ENCODE measurements around the gene SMCR8.
"Not testable (repeated sequence)": the region's sequence is repeated elsewhere in the genome, so short reads cannot be mapped to it uniquely, and the experiment has no call there.

SMCR8 gene

DNA sequence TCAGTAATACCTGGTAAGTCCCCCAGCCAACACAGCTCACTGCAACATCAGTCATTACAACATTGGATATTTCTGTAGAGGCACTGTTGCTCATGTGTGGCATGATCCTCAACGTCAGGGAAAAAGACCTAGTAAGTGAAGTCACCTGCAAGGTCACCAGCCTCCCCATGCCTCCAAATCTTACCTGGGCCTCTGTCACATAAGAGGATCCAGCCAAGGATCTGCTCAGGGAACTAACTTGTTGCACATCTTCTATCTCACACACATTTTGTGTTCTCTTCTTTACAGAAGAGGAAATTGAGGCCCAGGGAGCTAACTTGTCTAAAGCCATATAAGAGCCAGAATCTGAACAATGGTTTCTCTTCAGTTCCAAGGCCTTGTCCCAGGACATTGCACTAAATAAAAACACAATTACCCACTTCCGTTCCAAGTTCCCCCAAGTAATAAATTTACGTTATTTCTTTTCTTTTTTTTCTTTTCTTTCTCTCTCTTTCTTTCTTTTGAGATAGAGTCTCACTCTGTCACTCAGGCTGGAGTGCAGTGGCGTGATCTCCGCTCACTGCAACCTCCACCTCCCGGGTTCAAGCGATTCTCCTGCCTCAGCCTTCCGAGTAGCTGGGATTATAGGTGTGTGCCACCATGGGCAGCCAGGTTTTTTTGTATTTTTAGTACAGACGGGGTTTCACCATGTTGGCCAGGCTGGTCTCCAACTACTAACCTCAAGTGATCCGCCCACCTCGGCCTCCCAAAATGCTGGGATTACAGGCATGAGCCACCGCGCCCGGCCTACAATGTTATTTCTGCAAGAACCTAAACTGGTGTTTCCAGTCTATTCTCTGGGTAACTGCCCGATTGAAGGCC lies 47.0 kb downstream of the SMCR8 start:
- H3K4me3 ChIP-seq (ENCODE audit: low read depth, low read length): peak overlapping the region; percentile 82

GRCh38 chr17:18362698-18363100 lies 47.6 kb downstream of the SMCR8 start:
- H3K4me3 ChIP-seq (ENCODE audit: low read depth, low read length): peak overlapping the region; percentile 82

DNA sequence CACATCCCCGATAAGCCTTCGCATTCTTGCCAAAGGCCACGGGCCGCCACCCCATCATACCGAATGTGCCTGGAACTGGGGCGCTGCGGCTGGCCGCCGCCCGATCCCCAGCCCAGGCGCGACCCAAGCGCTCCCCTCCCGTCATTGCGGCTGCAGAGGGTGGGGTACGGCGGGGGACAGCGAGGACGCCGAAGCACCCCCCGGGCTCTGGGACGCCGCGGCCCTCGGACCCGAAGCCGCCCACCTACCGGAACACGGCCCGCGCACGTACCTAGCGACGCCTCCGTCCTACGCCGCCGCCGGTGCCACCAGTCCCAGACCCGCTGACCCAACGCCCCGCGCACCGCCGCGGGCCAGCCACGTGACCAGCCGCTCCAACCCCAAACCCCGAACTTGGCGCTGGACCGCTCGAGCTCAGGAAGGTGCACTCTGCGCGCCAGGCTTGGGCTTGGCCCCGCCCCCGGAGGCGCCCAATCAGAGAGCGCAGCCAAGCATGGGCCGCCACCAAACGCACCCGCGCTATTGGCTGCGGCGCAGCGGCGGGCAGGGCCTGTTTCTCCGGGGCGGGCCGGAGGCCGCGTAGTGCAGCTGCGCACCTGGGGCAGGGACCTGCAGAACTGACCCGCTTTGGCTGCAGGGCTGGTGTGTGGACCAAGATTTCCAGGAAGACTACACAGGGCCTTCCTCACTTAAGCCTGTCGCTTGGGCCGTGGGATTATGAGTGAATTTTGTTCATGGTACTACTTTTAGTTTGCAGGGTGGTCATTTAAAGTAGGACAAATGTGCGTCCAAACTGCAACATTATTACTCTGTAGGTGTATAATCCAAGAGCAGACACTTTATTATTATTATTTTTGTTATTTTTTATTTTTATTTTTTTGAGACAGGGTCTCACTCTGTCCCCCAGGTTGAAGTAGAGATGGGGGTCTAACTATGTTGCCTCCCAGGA lies 48.3 kb downstream of the SMCR8 start, which contains the start of gene SHMT1:
Gene SHMT1, minus strand, starts transcription at position 450 of the 949 bp plus-strand sequence. CDS start 7,569 bp downstream, outside the sequence.
- peak within 1 kb of the TSS; percentile 82 for H3K4me3 ChIP-seq (ENCODE audit: low read depth, low read length)

DNA sequence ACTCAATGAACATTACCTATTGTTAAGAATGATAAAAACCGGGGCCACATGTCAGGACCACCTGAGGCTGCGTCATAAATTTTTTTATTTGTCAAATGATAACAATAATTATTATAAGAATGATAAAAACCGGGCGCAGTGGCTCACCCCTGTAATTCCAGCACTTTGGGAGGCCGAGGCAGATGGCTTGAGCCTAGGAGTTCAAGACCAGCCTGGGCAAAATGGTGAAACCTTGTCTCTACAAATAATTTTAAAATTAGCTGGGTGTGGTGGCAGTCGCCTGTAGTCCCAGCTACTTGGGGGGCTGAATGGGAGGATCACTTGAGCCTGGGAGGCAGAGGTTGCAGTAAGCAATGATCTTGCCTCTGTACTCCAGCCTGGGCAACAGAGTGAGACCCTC lies 49.1 kb downstream of the SMCR8 start:
- H3K4me3 ChIP-seq (ENCODE audit: low read depth, low read length): no peak overlapping the region

DNA sequence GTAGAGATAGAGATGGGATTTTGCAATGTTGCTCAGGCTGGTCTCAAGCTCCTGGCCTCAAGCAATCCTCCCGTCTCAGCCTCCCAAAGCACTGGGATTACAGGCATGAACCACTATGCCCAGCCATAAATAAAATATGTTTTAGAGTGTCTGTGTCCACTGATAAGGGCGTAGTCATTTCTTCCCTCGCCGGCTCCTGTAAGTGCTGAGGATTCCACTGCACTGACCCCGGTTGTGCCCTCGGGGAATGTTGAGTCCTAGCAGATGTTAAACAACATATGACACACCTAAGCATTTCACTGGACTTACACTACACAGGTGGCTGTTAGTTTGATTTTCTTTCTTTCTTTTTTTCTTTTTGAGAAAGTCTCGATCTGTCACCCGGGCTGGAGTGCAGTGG lies 53.9 kb downstream of the SMCR8 start:
- no peak overlapping the region for H3K4me3 ChIP-seq (ENCODE audit: low read depth, low read length)

GRCh38 chr17:18370761-18371160 lies 55.7 kb downstream of the SMCR8 start:
- H3K4me3 ChIP-seq (ENCODE audit: low read depth, low read length): no peak overlapping the region

DNA sequence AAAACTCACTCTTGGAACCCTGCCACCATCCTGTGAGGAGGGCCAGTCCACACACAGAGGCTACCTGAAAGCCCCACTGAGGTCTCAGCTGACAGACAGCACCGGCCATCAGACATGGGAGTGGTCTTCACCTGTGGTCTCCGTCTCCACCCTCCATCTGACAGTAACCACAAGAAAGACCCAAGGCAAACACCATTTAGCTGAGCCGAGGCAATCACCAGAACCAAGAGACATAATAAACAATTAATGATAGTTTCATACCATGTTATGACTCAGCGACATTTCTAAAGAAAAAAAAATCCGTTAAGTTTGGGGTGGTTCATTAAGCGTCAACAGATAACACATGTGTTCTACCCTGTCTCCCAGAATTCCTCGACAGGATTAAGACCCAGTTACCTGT lies 56.4 kb downstream of the SMCR8 start:
- no peak overlapping the region for H3K4me3 ChIP-seq (ENCODE audit: low read depth, low read length)

GRCh38 chr17:18373181-18373580 lies 58.1 kb downstream of the SMCR8 start:
- H3K4me3 ChIP-seq (ENCODE audit: low read depth, low read length): not testable (repeated sequence)

GRCh38 chr17:18374216-18374615 lies 59.1 kb downstream of the SMCR8 start:
- no peak overlapping the region for H3K4me3 ChIP-seq (ENCODE audit: low read depth, low read length)

Data from iPS-11a (cell line).